Articular chondrocyte of knee joint (primary cell): ENCODE data around the gene SMPD4. TPM values are rescaled to one million over a fixed set of nuclear protein-coding genes. Genes with fewer than 3 reads are reported as not detected.

Source experiments
- small RNA-seq: library from RNA; depleted of rRNA; stranded (forward); fragments of <200 nt; gene quantifications from one replicate; pipeline ENCODE3, GENCODE V24; 2012
- total RNA-seq: library from RNA; depleted of rRNA; stranded (reverse); fragments of >200 nt; gene quantifications from 2 replicates; pipeline ENCODE4 v1.2.3, GENCODE V29; 2012

The SMPD4 gene
- 14.4 and 20.4 TPM in 2 replicates for total RNA-seq

GRCh38 chr2:130181325-130181879 is at the start of gene SMPD4:
SMPD4 (minus strand) TSS chr2:130181602; CDS start chr2:130176592, 5,010 bp downstream.

GRCh38 chr2:130198343-130198742 is 16.9 kb upstream of the SMPD4 start, which contains the start of gene TUBA3E:
TUBA3E (minus strand) TSS chr2:130198439; CDS start chr2:130198360, 79 bp downstream.

GRCh38 chr2:130181880-130182682 is 679 bp upstream of the SMPD4 start, which contains the start of gene MZT2B:
MZT2B (plus strand) TSS chr2:130182262; CDS start chr2:130182283, 21 bp downstream.

GRCh38 chr2:130145006-130145414 is 36.4 kb downstream of the SMPD4 start, which contains the start of gene CCDC74B:
CCDC74B (minus strand) TSS chr2:130145112; CDS start chr2:130144996, 116 bp downstream.

GRCh38 chr2:130129120-130129829 is 52.1 kb downstream of the SMPD4 start, which contains the start of gene POTEF:
POTEF (minus strand) TSS chr2:130129222; CDS start chr2:130120515, 8,707 bp downstream.

Small RNA genes within 50 kb of the gene (small RNA-seq; reads per million reads assigned to genes)
- gene RNU6-1049P = not detected

Other genes starting within 250 kb of the SMPD4 start
- not detected in 2 replicates for gene RAB6C, start 201.9 kb downstream of the SMPD4 start, total RNA-seq
- gene POTEF, start 52.4 kb downstream of the SMPD4 start, total RNA-seq = not detected in 2 replicates
- gene CCDC74B, start 36.5 kb downstream of the SMPD4 start, total RNA-seq = 3.1 and 5.6 TPM in 2 replicates
- 91.7 and 127 TPM in 2 replicates for gene MZT2B, start 660 bp upstream of the SMPD4 start, total RNA-seq
- not detected in 2 replicates for gene TUBA3E, start 16.8 kb upstream of the SMPD4 start, total RNA-seq
- 50.5 and 53.4 TPM in 2 replicates for gene IMP4, start 161.3 kb upstream of the SMPD4 start, total RNA-seq
- 21.8 and 26.7 TPM in 2 replicates for gene PTPN18, start 174.5 kb upstream of the SMPD4 start, total RNA-seq